ENCODE measurements around the gene MVB12A. TPM values are rescaled to one million over a fixed set of nuclear protein-coding genes. Genes with fewer than 3 reads are reported as not detected.

The MVB12A gene
- total and polyA plus RNA-seq, 2 of the 8 experiments (the other 6 are each of a cell fraction or from before 2014, with no cell fraction given): 37.9 to 76.6 TPM

DNA sequence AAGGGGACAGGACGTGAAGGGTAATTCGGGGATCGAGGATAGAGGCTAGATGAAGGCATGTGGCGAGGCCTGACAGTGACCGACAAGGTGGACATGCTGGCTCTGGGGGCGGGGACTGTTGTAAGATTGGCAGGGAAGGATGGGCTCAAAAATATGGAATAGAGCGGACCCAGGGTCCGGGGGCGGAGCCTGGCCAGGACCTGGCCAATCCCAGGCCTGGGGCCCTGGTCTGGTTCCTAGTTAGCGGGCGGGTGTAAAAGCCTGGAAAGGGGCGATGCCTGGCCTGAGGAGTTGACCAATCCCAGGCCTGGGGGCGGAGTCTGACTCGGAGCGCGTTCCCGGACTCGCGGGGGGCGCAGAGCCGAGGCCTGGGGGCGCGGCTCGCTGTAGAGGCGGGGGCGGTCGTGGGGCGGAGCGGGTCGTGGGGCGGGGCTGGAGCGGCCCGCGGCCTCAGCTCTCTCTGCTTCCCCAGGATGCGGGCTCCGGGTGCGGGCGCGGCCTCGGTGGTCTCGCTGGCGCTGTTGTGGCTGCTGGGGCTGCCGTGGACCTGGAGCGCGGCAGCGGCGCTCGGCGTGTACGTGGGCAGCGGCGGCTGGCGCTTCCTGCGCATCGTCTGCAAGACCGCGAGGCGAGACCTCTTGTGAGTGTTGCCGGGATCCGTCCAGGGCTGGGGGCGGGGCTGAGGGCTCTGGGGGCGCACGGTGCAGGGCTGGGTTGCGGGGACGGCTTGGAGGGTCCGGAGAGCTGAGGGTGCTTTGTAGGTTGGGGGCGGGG, 50.4 kb downstream of the MVB12A start, which contains the start of gene SLC27A1 (continued):
- TF ChIP-seq BACH1 (IDR thresholded peaks at IDR 0.05; ENCODE audit: low read length) (peak; percentile 82), SIRT6 (IDR thresholded peaks at IDR 0.05; ENCODE audit: low read length) (no peak), MAFK (IDR thresholded peaks at IDR 0.05; ENCODE audit: low read depth, low read length) (no peak), KDM4A (IDR thresholded peaks at IDR 0.05; ENCODE audit: low read depth, low read length, severe bottlenecking) (peak; percentile 85), POLR2A (IDR thresholded peaks at IDR 0.05; ENCODE audit: control extremely low read depth in 1 of 2, low read depth in 2 of 2, low read length in 2 of 2) (peak in 1 of 2 experiments; percentile 54; a peak in 1 of 3 replicates), CREB1 (IDR thresholded peaks at IDR 0.05) (peak; percentile 77), SIN3A (conservative IDR thresholded peaks at IDR 0.05 in 1 of 2, IDR thresholded peaks at IDR 0.05 in 1 of 2; ENCODE audit: low read depth in 1 of 2, low read length in 2 of 2) (peak in 1 of 2 experiments; percentile 52; a peak in 2 of 4 replicates), EGR1 (IDR thresholded peaks at IDR 0.05; ENCODE audit: borderline replicate concordance, low read depth, low read length) (peak; percentile 79; the same call in 1 of the 2 replicates)
- TF ChIP-seq, protein P1, sequence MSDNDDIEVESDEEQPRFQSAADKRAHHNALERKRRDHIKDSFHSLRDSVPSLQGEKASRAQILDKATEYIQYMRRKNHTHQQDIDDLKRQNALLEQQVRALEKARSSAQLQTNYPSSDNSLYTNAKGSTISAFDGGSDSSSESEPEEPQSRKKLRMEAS (IDR thresholded peaks at IDR 0.05): peak; percentile 36
- TF ChIP-seq, protein P2, sequence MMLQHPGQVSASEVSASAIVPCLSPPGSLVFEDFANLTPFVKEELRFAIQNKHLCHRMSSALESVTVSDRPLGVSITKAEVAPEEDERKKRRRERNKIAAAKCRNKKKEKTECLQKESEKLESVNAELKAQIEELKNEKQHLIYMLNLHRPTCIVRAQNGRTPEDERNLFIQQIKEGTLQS (IDR thresholded peaks at IDR 0.05; ENCODE audit: insufficient read depth, low read depth, low read length): no peak
